Fibroblast of lung (primary cell): ENCODE measurements around the gene NRSN2.

Source experiments
- CTCF ChIP-seq, 2 donors: IDR thresholded peaks in 1 of 2; conservative IDR thresholded peaks in 1 of 2; 1 replicate in 1 of 2; 2 replicates in 1 of 2; pipeline ENCODE4 v1.5.1; 2011 to 2012; ENCODE audit warnings: low read length in 2 of 2, control low read depth in 1 of 2, inconsistent platforms in 1 of 2, low read depth in 1 of 2, mild to moderate bottlenecking in 1 of 2
- EZH2 ChIP-seq: IDR thresholded peaks from 2 replicates; pipeline ENCODE4 v1.5.1; 2012; ENCODE audit warnings: low read length, control low read depth, mild to moderate bottlenecking; ENCODE audit errors: missing control alignments

DNA sequence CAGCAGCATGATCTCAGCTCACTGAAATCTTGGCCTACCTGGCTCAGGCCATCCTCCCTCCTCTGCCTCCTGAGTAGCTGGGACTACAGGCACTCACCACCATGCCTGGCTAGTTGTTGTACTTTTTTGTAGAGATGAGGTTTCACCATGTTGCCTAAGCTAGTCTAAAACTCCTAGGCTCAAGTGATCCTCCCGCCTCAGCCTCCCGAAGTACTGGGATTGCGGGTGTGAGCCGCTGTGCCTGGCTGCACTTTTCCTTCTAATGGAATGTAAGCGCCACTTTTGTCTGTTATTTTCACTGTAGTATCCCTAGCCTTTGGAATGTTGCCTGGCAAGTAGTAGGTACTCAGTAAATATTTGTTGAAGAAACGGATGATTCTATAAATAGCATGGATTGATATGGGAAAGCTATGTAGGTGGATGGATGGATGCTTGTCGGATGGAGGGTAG lies 23.3 kb downstream of the NRSN2 start:
- no peak for TF ChIP-seq CTCF (conservative IDR thresholded peaks at IDR 0.05 in 1 of 2, IDR thresholded peaks at IDR 0.05 in 1 of 2; ENCODE audit: low read depth in 1 of 2, low read length in 2 of 2)
- no peak for TF ChIP-seq EZH2
